HG03342 (cell line): ENCODE results near the gene MND1.

ENCODE experiments used
- ATAC-seq: cut with Tn5 transposase; IDR thresholded peaks from one replicate; pipeline ENCODE4 v1.9.1; 2021; ENCODE audit warnings: mild to moderate bottlenecking, moderate library complexity; ENCODE audit not compliant: unreplicated experiment

Gene MND1

GRCh38 chr4:153344131-153345011, at the start of gene MND1:
Gene MND1 (plus strand): TSS chr4:153344688. CDS start chr4:153344738, 50 bp downstream.
- ATAC-seq = peak; percentile 80

GRCh38 chr4:153295131-153295755, 49.2 kb upstream of the MND1 start:
- no peak for ATAC-seq

GRCh38 chr4:153296040-153296823, 48.3 kb upstream of the MND1 start:
- no peak for ATAC-seq

GRCh38 chr4:153297116-153297515, 47.4 kb upstream of the MND1 start:
- ATAC-seq = no peak

- ATAC-seq = no peak
Observed at GRCh38 chr4:153310793-153311192, 33.7 kb upstream of the MND1 start.

- no peak for ATAC-seq
Observed at GRCh38 chr4:153314915-153315314, 29.6 kb upstream of the MND1 start.

- no peak for ATAC-seq
Observed at GRCh38 chr4:153318696-153319320, 25.7 kb upstream of the MND1 start.

- no peak for ATAC-seq
Observed at GRCh38 chr4:153322791-153323190, 21.7 kb upstream of the MND1 start.

GRCh38 chr4:153324046-153324445, 20.4 kb upstream of the MND1 start:
- no peak for ATAC-seq

GRCh38 chr4:153325558-153325957, 18.9 kb upstream of the MND1 start:
- no peak for ATAC-seq

- ATAC-seq = no peak
Observed at GRCh38 chr4:153326513-153326912, 18.0 kb upstream of the MND1 start.

GRCh38 chr4:153327247-153327646, 17.2 kb upstream of the MND1 start:
- ATAC-seq = no peak

GRCh38 chr4:153332936-153333335, 11.6 kb upstream of the MND1 start:
- ATAC-seq = no peak

GRCh38 chr4:153333874-153334273, 10.6 kb upstream of the MND1 start:
- no peak for ATAC-seq

- no peak for ATAC-seq
Observed at GRCh38 chr4:153335665-153336064, 8.8 kb upstream of the MND1 start.

- no peak for ATAC-seq
Observed at GRCh38 chr4:153337686-153338085, 6.8 kb upstream of the MND1 start.

GRCh38 chr4:153341575-153342090, 2.9 kb upstream of the MND1 start:
- ATAC-seq = no peak

GRCh38 chr4:153342751-153343552, 1.5 kb upstream of the MND1 start:
- ATAC-seq = no peak

GRCh38 chr4:153345012-153345981, 809 bp downstream of the MND1 start:
- ATAC-seq = peak; percentile 25
